ENCODE data around the gene MKNK1. TPM values are rescaled to one million over a fixed set of nuclear protein-coding genes. Genes with fewer than 3 reads are reported as not detected.

The MKNK1 gene
- total RNA-seq, 4 donors from 2014 or later, result 27.7 to 37.0 (median 29.3) TPM

- 95% methylated on average over 16 of the region's 19 CpGs for WGBS
- H3K27me3 ChIP-seq, result peaks cover 0 to 31% (median 0%) of the 10 kb centered on the region in 4 donors
- TF ChIP-seq EP300 (IDR thresholded peaks at IDR 0.05), result no peak
- TF ChIP-seq POLR2A (IDR thresholded peaks at IDR 0.05; ENCODE audit: low read depth), result no peak
- no peak for TF ChIP-seq POLR2AphosphoS5 (IDR thresholded peaks at IDR 0.05)
- TF ChIP-seq CTCF (IDR thresholded peaks at IDR 0.05), result no peak
- H3K4me3 ChIP-seq, result no peak overlapping the region
- DNase-seq (ENCODE audit: extremely low spot score), result no peak
- no peaks in the 10 kb centered on the region for H3K36me3 ChIP-seq
- H3K4me1 ChIP-seq, result no peaks in the 10 kb centered on the region
- intact Hi-C loops (cut with DNase I), result no loop called here
- H3K27ac ChIP-seq (replicated peaks in 1 of 4), result no peak overlapping the region
- no peaks in the 10 kb centered on the region for H3K9me3 ChIP-seq
These were observed 93.6 kb downstream of the MKNK1 start for GRCh38 chr1:46510341-46510997.

- no peak for DNase-seq (ENCODE audit: extremely low spot score)
- Histone ChIP-seq H3K4me1 (no peaks in the 10 kb centered on the region), H3K27ac (replicated peaks in 1 of 4) (no peak overlapping the region), H3K27me3 (peaks cover 0 to 32% (median 0%) of the 10 kb centered on the region in 4 donors), H3K9me3 (no peaks in the 10 kb centered on the region), H3K36me3 (no peaks in the 10 kb centered on the region), H3K4me3 (no peak overlapping the region)
- TF ChIP-seq POLR2A (IDR thresholded peaks at IDR 0.05; ENCODE audit: low read depth) (no peak), CTCF (IDR thresholded peaks at IDR 0.05) (no peak), EP300 (IDR thresholded peaks at IDR 0.05) (no peak), POLR2AphosphoS5 (IDR thresholded peaks at IDR 0.05) (no peak)
- 72% methylated on average over 5 of the region's 5 CpGs for WGBS
- intact Hi-C loops (cut with DNase I), result no loop called here
These were observed 95.3 kb downstream of the MKNK1 start for GRCh38 chr1:46508757-46509156.

Other genes with a start within 250 kb of the MKNK1 start
- gene FAAH, start 210.0 kb downstream of the MKNK1 start, total RNA-seq, result 10 to 100 TPM in 1 of 4 donors, 1 to 10 TPM in 3; 3.7 to 10.6 (median 8.4) TPM
- not detected for gene DMBX1, start 114.4 kb downstream of the MKNK1 start, total RNA-seq
- gene KNCN, start 52.6 kb downstream of the MKNK1 start, total RNA-seq, result not detected
- gene MOB3C, start 12.5 kb upstream of the MKNK1 start, total RNA-seq, result 10 to 100 TPM; 19.5 to 27.0 (median 24.4) TPM
- 10 to 100 TPM; 64.4 to 88.0 (median 68.5) TPM for gene ATPAF1, start 64.1 kb upstream of the MKNK1 start, total RNA-seq
- gene TEX38, start 67.6 kb upstream of the MKNK1 start, total RNA-seq, result not detected
- 100 to 1,000 TPM in 2 of 4 donors, 10 to 100 TPM in 2; 83.5 to 113 (median 104) TPM for gene EFCAB14, start 114.8 kb upstream of the MKNK1 start, total RNA-seq
- 100 to 1,000 TPM in 2 of 4 donors, 10 to 100 TPM in 2; 41.1 to 150 (median 113) TPM for gene CYP4B1, start 194.8 kb upstream of the MKNK1 start, total RNA-seq

Data from esophagus muscularis mucosa (tissue), 4 donors.